Vagina (tissue), 2 donors: ENCODE results near the gene SMG7. TPM values are rescaled to one million over a fixed set of nuclear protein-coding genes. Genes with fewer than 3 reads are reported as not detected.

Experiments used
- DNase-seq, 2 donors: peaks; one replicate each; pipeline ENCODE4 v3.0.0-alpha.2; 2017; ENCODE audit errors: extremely low spot score in 2 of 2
- H3K27ac ChIP-seq: fragments of 200-600 bp; sonication (generic); one replicate; pipeline ENCODE4 v1.5.1; 2019
- H3K27me3 ChIP-seq: fragments of 200-600 bp; sonication (generic); one replicate; pipeline ENCODE4 v1.5.1; 2019
- H3K36me3 ChIP-seq, 2 donors: fragments of 200-600 bp; sonication (generic); one replicate each; pipeline ENCODE4 v1.5.1; 2017 to 2019
- H3K4me1 ChIP-seq: fragments of 200-600 bp; sonication (generic); one replicate; pipeline ENCODE4 v1.5.1; 2019
- H3K4me3 ChIP-seq, 2 donors: fragments of 200-600 bp; sonication (generic); 1 replicate in 1 of 2; 2 replicates in 1 of 2; pipeline ENCODE4 v1.5.1; 2016 to 2019
- H3K9me3 ChIP-seq: fragments of 200-600 bp; sonication (generic); one replicate; pipeline ENCODE4 v1.5.1; 2019
- POLR2A ChIP-seq, 2 donors: fragments of 450-650 bp; IDR thresholded peaks; one replicate each; pipeline ENCODE4 v1.6.1; 2017; ENCODE audit warnings: antibody characterized with exemption in 2 of 2, mild to moderate bottlenecking in 2 of 2, moderate library complexity in 2 of 2
- POLR2AphosphoS5 ChIP-seq, 2 donors: sonication (generic); formaldehyde crosslinking; IDR thresholded peaks; one replicate each; pipeline ENCODE4 v1.9.0; 2017; ENCODE audit warnings: antibody characterized with exemption in 2 of 2, mild to moderate bottlenecking in 2 of 2, low read depth in 1 of 2; ENCODE audit not compliant: insufficient read depth in 1 of 2
- intact Hi-C: fragments of 100-400 bp; cut with DNase I; formaldehyde crosslinking; loops from one replicate; pipeline ENCODE4 v1.15.1; 2023
- total RNA-seq: library from RNA; depleted of rRNA; stranded (reverse); fragments of >200 nt; gene quantifications from one replicate; pipeline ENCODE4 v1.2.3, GENCODE V29; 2016
- TF ChIP-seq, protein P1 (sequence below), 3 experiments: fragments of 450-650 bp in 2 of 3; fragments of 200-600 bp in 1 of 3; sonication (generic) in 1 of 3; IDR thresholded peaks; one replicate each; pipeline ENCODE4 v1.5.1; 2017 to 2019; ENCODE audit warnings: antibody characterized with exemption in 3 of 3, mild to moderate bottlenecking in 2 of 3, moderate library complexity in 2 of 3

The SMG7 gene
- total RNA-seq, 1 donor from 2014 or later, result 48.9 TPM

GRCh38 chr1:183432548-183432875, 39.8 kb upstream of the SMG7 start:
- H3K9me3 ChIP-seq, result no peaks in the 10 kb centered on the region
- no peaks in the 10 kb centered on the region for H3K36me3 ChIP-seq
- TF ChIP-seq POLR2AphosphoS5 (IDR thresholded peaks at IDR 0.05; ENCODE audit: insufficient read depth in 1 of 2, low read depth in 1 of 2) (no peak), POLR2A (IDR thresholded peaks at IDR 0.05) (no peak)
- TF ChIP-seq, protein P1, sequence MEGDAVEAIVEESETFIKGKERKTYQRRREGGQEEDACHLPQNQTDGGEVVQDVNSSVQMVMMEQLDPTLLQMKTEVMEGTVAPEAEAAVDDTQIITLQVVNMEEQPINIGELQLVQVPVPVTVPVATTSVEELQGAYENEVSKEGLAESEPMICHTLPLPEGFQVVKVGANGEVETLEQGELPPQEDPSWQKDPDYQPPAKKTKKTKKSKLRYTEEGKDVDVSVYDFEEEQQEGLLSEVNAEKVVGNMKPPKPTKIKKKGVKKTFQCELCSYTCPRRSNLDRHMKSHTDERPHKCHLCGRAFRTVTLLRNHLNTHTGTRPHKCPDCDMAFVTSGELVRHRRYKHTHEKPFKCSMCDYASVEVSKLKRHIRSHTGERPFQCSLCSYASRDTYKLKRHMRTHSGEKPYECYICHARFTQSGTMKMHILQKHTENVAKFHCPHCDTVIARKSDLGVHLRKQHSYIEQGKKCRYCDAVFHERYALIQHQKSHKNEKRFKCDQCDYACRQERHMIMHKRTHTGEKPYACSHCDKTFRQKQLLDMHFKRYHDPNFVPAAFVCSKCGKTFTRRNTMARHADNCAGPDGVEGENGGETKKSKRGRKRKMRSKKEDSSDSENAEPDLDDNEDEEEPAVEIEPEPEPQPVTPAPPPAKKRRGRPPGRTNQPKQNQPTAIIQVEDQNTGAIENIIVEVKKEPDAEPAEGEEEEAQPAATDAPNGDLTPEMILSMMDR (IDR thresholded peaks at IDR 0.05), result no peak
- H3K27me3 ChIP-seq, result no peaks in the 10 kb centered on the region
- intact Hi-C loops, result no loop called here
- no peaks in the 10 kb centered on the region for H3K4me1 ChIP-seq
- DNase-seq, result no peak
- H3K4me3 ChIP-seq, result no peak overlapping the region
- H3K27ac ChIP-seq, result no peak overlapping the region

GRCh38 chr1:183433703-183434102, 38.6 kb upstream of the SMG7 start:
- TF ChIP-seq POLR2AphosphoS5 (IDR thresholded peaks at IDR 0.05; ENCODE audit: insufficient read depth in 1 of 2, low read depth in 1 of 2) (no peak), POLR2A (IDR thresholded peaks at IDR 0.05) (no peak)
- TF ChIP-seq, protein P1 (IDR thresholded peaks at IDR 0.05), result no peak
- H3K9me3 ChIP-seq, result no peaks in the 10 kb centered on the region
- no peak overlapping the region for H3K27ac ChIP-seq
- no peaks in the 10 kb centered on the region for H3K4me1 ChIP-seq
- no peak for DNase-seq
- no peaks in the 10 kb centered on the region for H3K27me3 ChIP-seq
- intact Hi-C loops, result no loop called here
- H3K4me3 ChIP-seq, result no peak overlapping the region
- H3K36me3 ChIP-seq, result no peaks in the 10 kb centered on the region

DNA sequence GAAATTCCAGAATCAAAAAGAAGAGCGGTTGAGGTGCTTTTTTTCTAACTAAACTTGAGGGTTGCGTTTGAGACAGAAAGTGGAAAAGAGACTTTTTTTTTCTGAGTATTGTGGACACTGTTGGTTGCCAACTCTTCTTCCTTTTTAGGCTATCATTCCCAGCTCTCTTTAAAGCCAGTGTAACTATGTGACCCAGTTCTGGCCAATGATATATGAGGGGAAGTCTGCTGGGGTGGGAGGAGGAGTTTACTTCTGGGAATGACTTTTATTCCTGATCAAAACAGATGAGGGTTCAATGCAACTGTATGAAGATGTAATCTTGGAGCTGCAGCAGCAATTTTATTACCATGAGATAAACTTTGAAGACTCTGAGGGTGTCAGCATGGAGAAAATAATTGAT, 36.8 kb upstream of the SMG7 start:
- TF ChIP-seq POLR2AphosphoS5 (IDR thresholded peaks at IDR 0.05; ENCODE audit: insufficient read depth in 1 of 2, low read depth in 1 of 2) (no peak), POLR2A (IDR thresholded peaks at IDR 0.05) (no peak)
- TF ChIP-seq, protein P1 (IDR thresholded peaks at IDR 0.05), result no peak
- Histone ChIP-seq H3K4me3 (no peak overlapping the region), H3K27me3 (no peaks in the 10 kb centered on the region), H3K4me1 (no peaks in the 10 kb centered on the region), H3K36me3 (no peaks in the 10 kb centered on the region), H3K27ac (no peak overlapping the region), H3K9me3 (no peaks in the 10 kb centered on the region)
- intact Hi-C loops, result no loop called here
- DNase-seq, result no peak

- no peaks in the 10 kb centered on the region for H3K27me3 ChIP-seq
- DNase-seq, result no peak
- H3K4me1 ChIP-seq, result no peaks in the 10 kb centered on the region
- H3K27ac ChIP-seq, result no peak overlapping the region
- intact Hi-C loops, result no loop called here
- no peak for TF ChIP-seq POLR2A (IDR thresholded peaks at IDR 0.05)
- TF ChIP-seq, protein P1 (IDR thresholded peaks at IDR 0.05), result no peak
- no peak for TF ChIP-seq POLR2AphosphoS5 (IDR thresholded peaks at IDR 0.05; ENCODE audit: insufficient read depth in 1 of 2, low read depth in 1 of 2)
- no peaks in the 10 kb centered on the region for H3K9me3 ChIP-seq
- H3K4me3 ChIP-seq, result no peak overlapping the region
- no peaks in the 10 kb centered on the region for H3K36me3 ChIP-seq
Observed at GRCh38 chr1:183438060-183438459, 34.2 kb upstream of the SMG7 start.

GRCh38 chr1:183443011-183443410, 29.3 kb upstream of the SMG7 start:
- intact Hi-C loops, result no loop called here
- Histone ChIP-seq H3K4me1 (no peaks in the 10 kb centered on the region), H3K27ac (no peak overlapping the region), H3K4me3 (no peak overlapping the region), H3K36me3 (no peaks in the 10 kb centered on the region), H3K27me3 (no peaks in the 10 kb centered on the region), H3K9me3 (no peaks in the 10 kb centered on the region)
- TF ChIP-seq POLR2AphosphoS5 (IDR thresholded peaks at IDR 0.05; ENCODE audit: insufficient read depth in 1 of 2, low read depth in 1 of 2) (no peak), POLR2A (IDR thresholded peaks at IDR 0.05) (no peak)
- TF ChIP-seq, protein P1 (IDR thresholded peaks at IDR 0.05), result no peak
- no peak for DNase-seq
